NCI-H1436 treated with DMSO at 0.1 percent for 48 hours (cell line): Measurements from ENCODE around the gene PPM1N.

Source experiments
- DNase-seq: peaks from one replicate; lab custom pipeline; 2025; lab: John Stamatoyannopoulos, UW

PPM1N gene

GRCh38 chr19:45492627-45493470 is 5.4 kb upstream of the PPM1N start:
- no peak for DNase-seq

DNA sequence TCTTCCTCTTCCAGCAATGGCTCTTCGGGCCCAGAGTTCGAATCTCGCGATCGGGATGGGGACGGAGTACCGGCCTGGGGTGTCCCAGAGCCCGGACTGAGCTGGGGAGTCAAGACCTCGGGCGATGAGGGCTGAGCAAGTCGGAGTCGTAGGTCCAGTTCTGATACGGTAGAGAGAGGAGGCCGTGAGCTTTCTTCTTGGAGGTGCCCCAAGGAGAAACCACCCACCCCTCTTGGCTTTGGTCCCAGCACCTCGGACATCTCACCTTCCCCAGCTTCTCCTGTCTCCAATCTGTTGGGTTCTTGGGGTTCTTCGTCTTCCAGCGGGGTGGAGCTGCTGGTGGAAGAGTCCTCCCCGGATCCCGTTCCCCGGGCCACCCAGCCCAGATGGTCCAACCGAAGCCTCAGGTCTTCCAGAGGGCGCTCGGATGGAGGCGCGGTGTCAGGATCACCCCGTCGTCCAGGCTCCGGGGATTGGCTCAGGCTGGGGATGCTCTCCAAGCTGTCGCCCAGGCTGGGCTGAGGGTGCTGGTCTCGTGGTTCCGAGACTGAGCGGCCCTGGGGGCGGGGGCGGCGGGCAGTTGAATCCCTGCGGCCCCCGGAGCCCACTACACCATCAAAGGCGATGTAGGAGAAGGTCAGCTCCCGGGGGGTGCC is 3.9 kb upstream of the PPM1N start:
- no peak for DNase-seq

GRCh38 chr19:45495178-45495577 is 3.1 kb upstream of the PPM1N start:
- DNase-seq: no peak

- no peak for DNase-seq
These were observed 1.8 kb upstream of the PPM1N start for GRCh38 chr19:45496349-45496953.

- DNase-seq: no peak
These were observed 452 bp upstream of the PPM1N start for GRCh38 chr19:45497791-45498190.

GRCh38 chr19:45499196-45500180 is 1.2 kb downstream of the PPM1N start:
- peak; percentile 49 for DNase-seq

DNA sequence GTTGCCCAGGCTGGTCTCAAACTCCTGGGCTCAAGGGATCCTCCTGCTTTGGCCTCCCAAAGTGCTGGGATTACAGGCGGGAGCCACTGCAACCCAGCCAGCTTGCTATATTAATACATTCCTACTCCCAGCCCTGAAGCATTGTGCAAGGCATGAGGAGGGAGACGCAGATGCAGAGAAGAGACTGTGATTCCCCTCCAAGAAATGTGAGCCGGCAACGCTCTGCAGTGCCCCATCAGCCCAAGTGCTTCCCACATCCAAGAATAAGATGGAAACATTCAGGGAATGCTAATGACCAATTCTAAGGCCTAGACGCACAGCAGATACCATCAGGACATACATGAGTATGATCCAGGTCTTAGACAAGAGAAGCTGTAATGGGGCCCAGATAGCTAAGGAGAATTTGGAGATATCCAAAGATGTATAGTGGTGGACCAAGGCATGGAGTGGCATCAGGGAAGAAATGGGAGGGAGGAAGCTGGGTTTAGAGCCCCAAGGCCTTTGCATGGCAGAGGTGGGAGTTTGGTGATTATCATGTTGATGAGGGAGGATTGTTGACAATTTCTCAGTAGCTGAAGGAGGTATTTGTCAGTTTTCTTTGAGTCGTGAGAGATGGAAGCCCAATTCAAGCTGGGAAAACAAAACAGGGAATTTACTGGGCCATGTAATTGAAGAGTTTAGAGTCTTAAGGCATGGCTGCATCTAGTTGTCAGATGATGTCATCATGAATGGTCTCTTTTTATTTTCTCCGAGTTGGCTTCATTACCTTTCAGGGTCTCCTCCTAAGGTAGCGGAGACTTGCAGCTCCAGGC is 2.9 kb downstream of the PPM1N start:
- no peak for DNase-seq

DNA sequence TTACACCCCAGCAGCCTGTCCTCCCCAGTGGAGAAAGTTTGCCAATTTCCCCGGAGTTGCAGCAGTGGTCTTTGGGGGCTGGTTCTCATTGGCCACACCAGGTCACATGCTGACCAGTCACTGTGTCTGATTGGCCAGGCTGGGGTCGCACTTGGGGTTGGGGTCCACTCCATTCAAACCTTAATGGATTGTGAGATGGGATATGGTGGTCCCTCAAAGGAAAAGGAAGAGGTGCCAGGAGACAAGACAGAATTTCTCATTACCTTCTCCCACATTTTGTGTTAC is 3.4 kb downstream of the PPM1N start:
- no peak for DNase-seq

GRCh38 chr19:45502111-45502510 is 3.9 kb downstream of the PPM1N start:
- DNase-seq: no peak

DNA sequence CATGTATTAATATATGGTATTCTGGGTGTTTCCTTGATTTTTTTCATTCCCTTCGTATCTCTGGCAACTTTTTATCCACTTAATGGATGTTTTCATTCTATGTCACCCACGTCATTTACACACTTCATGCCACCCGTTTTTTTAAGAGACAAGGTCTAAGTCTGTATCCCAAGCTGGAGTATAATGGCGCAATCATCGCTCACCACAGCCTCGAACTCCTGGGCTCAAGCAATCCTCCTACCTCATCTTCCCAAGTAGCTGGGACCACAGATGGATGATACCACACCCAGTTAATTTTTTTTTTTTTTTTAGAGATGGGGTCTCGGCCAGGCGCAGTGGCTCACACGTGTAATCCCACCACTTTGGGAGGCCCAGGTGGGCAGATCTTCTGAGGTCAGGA is 5.7 kb downstream of the PPM1N start:
- no peak for DNase-seq

GRCh38 chr19:45505151-45505995 is 7.1 kb downstream of the PPM1N start:
- DNase-seq: no peak

DNA sequence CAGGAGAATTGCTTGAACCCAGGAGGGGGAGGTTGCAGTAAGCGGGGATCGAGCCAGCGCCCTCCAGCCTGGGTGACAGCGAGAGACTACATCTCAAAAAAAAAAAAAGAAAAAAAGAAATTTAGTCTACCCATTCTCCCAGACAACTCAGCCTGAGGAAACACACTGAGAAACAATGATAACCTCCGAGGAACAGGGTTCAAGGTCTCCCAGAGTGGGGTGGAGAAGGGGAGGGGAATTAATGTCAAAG is 7.7 kb downstream of the PPM1N start:
- DNase-seq: no peak

DNA sequence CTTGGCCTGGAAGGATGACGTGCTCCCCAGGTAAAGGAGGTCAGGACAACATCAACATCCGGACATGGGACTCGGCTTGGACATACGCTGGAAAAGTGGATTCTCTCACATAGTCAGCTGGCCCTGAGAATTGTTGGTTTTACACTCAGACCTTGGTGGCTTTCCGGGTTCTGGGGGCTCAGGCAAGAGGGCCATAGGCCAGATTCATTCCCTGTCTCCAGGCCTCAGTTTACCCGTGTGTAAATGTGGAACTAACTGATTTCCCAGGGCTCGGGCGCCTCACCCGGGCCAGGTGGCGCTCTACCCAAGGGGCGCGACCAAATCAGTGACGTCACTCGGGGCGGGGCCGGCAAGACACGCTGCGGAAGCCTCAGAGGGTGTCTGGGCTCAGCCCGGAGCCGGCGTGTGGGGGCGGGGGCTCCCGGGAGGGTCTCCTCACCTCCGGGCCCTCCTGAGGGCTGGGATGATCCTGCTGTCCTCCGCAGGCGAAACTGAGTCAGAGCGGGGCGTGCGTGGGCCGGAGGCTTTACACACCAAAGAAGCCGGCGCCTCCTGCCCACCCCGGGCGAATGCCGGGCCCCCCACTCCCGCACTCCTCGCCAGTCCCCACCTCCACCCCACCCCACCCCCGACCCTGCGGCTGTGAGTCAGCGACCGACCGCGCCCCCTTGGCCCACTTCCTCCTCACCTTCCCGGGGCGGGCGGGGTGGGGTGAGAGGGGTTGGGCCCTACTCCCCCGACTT is 8.2 kb downstream of the PPM1N start:
- peak; percentile 62 for DNase-seq

GRCh38 chr19:45506989-45507871 is 9.0 kb downstream of the PPM1N start, which contains the start of gene VASP:
Gene VASP, plus strand, starts transcription at chr19:45507479. Its CDS starts 293 bp downstream, at chr19:45507772.
- DNase-seq: no peak

GRCh38 chr19:45507872-45508416 is 9.7 kb downstream of the PPM1N start:
- DNase-seq: no peak

- DNase-seq: no peak
These were observed 10.2 kb downstream of the PPM1N start for GRCh38 chr19:45508417-45508860.

DNA sequence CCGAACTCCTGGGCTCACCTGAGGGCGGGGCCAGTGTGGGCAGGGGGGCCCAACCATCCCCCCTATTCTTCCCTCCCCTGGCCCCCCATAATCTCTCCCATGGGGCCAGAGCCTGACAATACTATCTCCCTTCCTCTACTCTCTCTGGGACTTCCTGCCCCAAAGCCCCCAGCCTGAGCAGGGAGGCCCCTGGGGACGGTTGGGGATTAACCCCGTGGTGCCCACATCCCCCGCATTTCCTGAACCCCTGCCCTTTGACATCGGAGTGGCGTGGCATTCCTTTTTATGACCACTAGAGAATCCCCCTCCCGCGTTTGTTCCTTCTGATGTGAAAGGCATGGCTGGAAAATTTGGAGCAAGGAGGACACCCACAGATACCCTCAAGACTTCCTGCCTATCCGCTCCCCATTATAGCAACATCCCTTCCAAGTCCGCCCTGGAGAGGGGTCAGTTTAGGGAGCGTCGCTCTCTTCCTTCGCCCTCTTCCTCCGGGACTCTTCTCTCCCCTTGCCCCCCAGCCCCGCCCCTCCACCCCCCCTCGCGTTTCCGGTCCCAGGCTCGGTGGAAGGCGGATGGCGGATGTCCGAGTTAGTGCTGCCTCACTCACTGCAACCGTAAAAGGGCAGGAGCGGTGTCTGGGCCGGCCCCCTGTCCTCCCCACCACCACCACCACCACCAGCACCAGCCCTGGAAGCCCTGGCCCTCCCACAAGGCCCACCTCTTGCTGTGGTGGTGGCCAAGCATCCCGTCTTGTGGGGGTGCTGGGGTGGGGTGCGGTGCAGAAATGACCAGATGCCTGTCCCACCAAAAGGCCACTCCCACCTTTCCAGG is 10.8 kb downstream of the PPM1N start:
- no peak for DNase-seq

DNA sequence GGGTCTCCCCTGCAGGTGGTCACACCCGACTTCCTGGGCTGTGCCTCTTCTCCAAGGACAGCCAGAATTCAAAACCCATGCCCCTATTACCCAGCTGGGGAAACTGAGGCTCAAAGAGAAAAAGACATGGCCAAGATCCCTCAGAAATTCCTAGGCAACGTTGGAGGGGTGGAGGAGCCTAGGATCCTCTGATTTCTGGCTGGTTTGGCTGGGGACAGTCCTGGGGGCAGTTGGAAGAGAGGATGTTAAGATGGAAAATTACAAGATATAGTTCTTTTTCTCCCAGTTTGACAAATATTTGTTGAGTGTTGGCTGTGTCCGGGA is 11.4 kb downstream of the PPM1N start:
- DNase-seq: no peak
